Kidney epithelial cell (primary cell): ENCODE data around the gene YES1. TPM values are rescaled to one million over a fixed set of nuclear protein-coding genes. Genes with fewer than 3 reads are reported as not detected.
A peak's percentile ranks its signal among the peaks of the same experiment; 100 is the strongest.

ENCODE experiments used
- DNase-seq: peaks from one replicate; pipeline ENCODE4 v3.0.0-alpha.2; 2010; ENCODE audit warnings: low read depth
- H3K27me3 ChIP-seq: 2 replicates; pipeline ENCODE4 v1.6.0; 2011; ENCODE audit warnings: low read length; ENCODE audit not compliant: control insufficient read depth, insufficient read depth
- H3K36me3 ChIP-seq: 2 replicates; pipeline ENCODE4 v1.5.1; 2011; ENCODE audit warnings: low read length; ENCODE audit not compliant: control insufficient read depth, insufficient read depth
- H3K4me3 ChIP-seq: 2 replicates; pipeline ENCODE4 v1.5.1; 2011; ENCODE audit warnings: low read depth, mild to moderate bottlenecking, control low read depth, low read length
- total RNA-seq: library from RNA; depleted of rRNA; stranded (reverse); fragments of >200 nt; gene quantifications from 2 replicates; pipeline ENCODE4 v1.2.3, GENCODE V29; 2015
- TF ChIP-seq, protein P1 (sequence below): IDR thresholded peaks from 2 replicates; pipeline ENCODE4 v1.5.1; 2011; ENCODE audit warnings: mild to moderate bottlenecking, moderate library complexity, low read length, control low read depth, inconsistent platforms; ENCODE audit not compliant: insufficient read depth, poor library complexity, severe bottlenecking

The YES1 gene
- total RNA-seq, 1 donor from 2014 or later, result 135 TPM

DNA sequence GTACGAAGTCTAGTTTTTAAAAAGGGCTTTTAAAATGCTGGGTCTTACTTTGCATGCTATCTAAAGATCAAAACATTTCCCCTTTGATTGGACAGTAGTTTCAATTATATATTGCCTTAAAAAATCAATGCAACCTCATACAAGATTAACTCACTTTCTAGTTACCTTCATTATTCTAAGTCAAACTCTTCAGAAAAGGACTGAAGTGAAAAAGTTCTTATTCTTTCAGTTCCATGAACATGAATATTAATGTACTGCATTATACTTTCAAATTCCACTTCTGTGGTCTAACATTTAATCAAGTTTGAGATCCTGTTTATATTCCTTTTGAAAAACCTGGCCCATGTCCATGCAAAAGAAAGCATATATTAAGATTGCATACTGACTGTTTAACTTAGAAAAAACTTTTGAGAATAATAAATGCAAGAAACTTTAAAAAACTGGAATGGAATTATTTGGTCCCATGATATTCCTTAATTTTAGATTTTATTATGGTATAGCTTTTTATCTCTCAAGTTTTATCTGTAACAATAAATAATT is 88.4 kb downstream of the YES1 start:
- DNase-seq, result no peak
- Histone ChIP-seq H3K4me3 (no peak overlapping the region), H3K36me3 (no peaks in the 10 kb centered on the region), H3K27me3 (no peaks in the 10 kb centered on the region)
- TF ChIP-seq, protein P1, sequence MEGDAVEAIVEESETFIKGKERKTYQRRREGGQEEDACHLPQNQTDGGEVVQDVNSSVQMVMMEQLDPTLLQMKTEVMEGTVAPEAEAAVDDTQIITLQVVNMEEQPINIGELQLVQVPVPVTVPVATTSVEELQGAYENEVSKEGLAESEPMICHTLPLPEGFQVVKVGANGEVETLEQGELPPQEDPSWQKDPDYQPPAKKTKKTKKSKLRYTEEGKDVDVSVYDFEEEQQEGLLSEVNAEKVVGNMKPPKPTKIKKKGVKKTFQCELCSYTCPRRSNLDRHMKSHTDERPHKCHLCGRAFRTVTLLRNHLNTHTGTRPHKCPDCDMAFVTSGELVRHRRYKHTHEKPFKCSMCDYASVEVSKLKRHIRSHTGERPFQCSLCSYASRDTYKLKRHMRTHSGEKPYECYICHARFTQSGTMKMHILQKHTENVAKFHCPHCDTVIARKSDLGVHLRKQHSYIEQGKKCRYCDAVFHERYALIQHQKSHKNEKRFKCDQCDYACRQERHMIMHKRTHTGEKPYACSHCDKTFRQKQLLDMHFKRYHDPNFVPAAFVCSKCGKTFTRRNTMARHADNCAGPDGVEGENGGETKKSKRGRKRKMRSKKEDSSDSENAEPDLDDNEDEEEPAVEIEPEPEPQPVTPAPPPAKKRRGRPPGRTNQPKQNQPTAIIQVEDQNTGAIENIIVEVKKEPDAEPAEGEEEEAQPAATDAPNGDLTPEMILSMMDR, result no peak

DNA sequence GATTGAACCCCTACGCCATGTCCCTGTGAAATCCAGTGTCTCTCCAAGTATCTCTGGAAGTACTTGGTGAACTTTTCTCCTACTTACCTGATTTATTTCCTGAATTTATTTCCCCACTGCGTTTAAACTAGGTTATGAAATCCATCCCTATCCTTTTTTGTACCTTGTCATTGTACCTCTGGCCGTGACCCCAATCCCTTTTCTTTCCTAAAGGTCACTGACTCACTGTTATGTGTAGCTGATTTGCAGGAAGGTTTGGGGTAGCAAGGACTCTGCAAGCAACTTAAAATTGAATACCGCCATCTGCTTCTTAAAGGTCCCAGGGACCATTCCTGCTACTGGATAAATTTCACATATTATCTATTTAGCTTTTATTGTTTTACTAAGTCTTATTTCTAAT is 95.0 kb downstream of the YES1 start:
- no peaks in the 10 kb centered on the region for H3K36me3 ChIP-seq
- H3K27me3 ChIP-seq, result no peaks in the 10 kb centered on the region
- DNase-seq, result no peak
- TF ChIP-seq, protein P1, result no peak
- H3K4me3 ChIP-seq, result no peak overlapping the region

DNA sequence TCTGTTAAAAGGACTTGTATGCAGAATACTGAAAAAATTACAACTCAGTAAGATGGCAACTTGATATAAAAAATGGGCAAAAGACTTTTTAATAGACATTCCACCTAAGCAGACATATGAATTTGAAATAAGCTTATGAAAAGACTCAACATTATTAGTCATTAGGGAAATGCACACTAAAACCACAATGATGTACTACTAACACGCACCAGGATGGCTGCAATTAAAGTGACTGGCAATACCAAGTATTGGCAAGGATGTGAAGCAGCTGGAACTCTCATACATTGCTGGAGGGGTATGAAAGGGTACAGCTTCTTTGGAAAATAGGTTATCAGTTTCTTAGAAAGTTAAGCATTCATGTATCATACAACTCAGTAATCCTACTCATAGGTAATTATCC is 96.4 kb downstream of the YES1 start:
- TF ChIP-seq, protein P1, result no peak
- DNase-seq, result no peak
- no peaks in the 10 kb centered on the region for H3K36me3 ChIP-seq
- no peaks in the 10 kb centered on the region for H3K27me3 ChIP-seq
- no peak overlapping the region for H3K4me3 ChIP-seq

DNA sequence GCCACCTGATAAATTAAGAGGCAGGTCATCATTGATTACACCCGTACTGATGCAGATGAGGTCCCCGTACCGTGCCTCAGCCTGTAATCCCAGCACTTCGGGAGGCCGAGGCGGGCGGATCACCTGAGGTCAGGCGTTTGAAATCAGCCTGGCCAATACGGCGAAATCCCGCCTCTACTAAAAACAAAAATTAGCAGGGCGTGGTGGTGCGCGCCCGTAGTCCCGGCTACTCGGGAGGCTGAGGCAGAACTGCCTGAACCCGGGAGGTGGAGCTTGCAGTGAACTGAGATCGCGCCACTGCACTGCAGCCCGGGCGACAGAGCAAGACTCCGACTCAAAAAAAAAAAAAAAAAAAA is 98.9 kb downstream of the YES1 start:
- H3K4me3 ChIP-seq, result peak overlapping the region; percentile 67
- no peak for DNase-seq
- H3K36me3 ChIP-seq, result no peaks in the 10 kb centered on the region
- TF ChIP-seq, protein P1, result no peak
- no peaks in the 10 kb centered on the region for H3K27me3 ChIP-seq

DNA sequence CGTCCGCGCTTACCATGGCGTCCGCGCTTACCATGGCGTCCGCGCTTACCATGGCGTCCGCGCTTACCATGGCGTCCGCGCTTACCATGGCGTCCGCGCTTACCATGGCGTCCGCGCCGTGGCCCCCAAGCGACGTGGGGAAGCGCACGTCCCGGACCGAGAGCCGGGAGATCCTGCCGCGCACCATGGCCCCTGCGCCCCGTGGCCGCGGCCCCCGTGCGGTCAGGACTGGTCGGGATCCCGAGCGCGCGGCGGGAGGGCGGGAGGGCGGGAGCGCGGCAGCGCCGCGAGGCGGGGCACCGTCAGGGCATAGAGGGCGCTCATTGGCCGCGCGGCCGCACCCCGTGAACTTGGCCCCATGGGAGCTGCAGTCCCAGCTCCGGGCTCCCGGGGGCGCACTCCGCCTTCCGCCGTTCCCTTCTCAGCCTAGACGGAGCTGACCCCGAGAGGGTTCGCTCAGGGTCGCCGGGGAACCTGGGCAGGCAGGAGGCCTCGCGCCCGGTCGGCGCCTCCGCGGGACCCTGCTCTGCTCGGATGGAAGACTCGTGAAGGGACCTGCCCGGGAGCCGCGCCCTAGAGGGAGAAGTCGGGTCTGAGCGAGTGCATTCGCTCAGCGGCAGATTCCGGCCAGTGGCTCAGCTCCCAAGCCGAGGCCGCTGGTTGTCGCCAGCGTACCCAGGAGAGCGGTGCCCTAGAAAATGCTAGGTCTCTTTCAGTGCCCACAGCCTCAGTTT is 99.5 kb downstream of the YES1 start, which contains the start of gene ENOSF1:
TSS of gene ENOSF1 (minus strand) at position 230 of the 734 bp plus-strand sequence. CDS start at position 187, 43 bp downstream.
- Histone ChIP-seq H3K36me3 (no peaks in the 10 kb centered on the region), H3K4me3 (peak within 1 kb of the TSS; percentile 67), H3K27me3 (no peaks in the 10 kb centered on the region)
- TF ChIP-seq, protein P1, result peak; percentile 84
- no peak for DNase-seq
